Measurements from ENCODE around the gene HSF5. TPM values are rescaled to one million over a fixed set of nuclear protein-coding genes. Genes with fewer than 3 reads are reported as not detected.

Gene HSF5
- total and polyA plus RNA-seq, 2 of the 13 experiments (the other 11 are each of a cell fraction or from before 2014, with no cell fraction given), result not detected

- TF ChIP-seq, protein P1, sequence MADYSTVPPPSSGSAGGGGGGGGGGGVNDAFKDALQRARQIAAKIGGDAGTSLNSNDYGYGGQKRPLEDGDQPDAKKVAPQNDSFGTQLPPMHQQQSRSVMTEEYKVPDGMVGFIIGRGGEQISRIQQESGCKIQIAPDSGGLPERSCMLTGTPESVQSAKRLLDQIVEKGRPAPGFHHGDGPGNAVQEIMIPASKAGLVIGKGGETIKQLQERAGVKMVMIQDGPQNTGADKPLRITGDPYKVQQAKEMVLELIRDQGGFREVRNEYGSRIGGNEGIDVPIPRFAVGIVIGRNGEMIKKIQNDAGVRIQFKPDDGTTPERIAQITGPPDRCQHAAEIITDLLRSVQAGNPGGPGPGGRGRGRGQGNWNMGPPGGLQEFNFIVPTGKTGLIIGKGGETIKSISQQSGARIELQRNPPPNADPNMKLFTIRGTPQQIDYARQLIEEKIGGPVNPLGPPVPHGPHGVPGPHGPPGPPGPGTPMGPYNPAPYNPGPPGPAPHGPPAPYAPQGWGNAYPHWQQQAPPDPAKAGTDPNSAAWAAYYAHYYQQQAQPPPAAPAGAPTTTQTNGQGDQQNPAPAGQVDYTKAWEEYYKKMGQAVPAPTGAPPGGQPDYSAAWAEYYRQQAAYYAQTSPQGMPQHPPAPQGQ (CRISPR knock-in tag; IDR thresholded peaks at IDR 0.05; ENCODE audit: borderline replicate concordance), result peak; percentile 88; the same call in 1 of the 2 replicates
- TF ChIP-seq ZNF639 (CRISPR knock-in tag; conservative IDR thresholded peaks at IDR 0.05) (peak; percentile 67), ZBTB7A (CRISPR knock-in tag; IDR thresholded peaks at IDR 0.05) (peak; percentile 73; the same call in 1 of the 2 replicates), CREBL2 (CRISPR knock-in tag; IDR thresholded peaks at IDR 0.05; ENCODE audit: borderline replicate concordance) (no peak; the same call in 1 of the 2 replicates), TAF1 (CRISPR knock-in tag; IDR thresholded peaks at IDR 0.05) (peak; percentile 78), PPARG (CRISPR knock-in tag; conservative IDR thresholded peaks at IDR 0.05) (peak; percentile 98), DDIT3 (CRISPR knock-in tag; IDR thresholded peaks at IDR 0.05) (no peak), FOSL2 (CRISPR knock-in tag; IDR thresholded peaks at IDR 0.05) (peak; percentile 93), TEAD2 (CRISPR knock-in tag; IDR thresholded peaks at IDR 0.05) (peak; percentile 46; the same call in 1 of the 2 replicates), MAX (IDR thresholded peaks at IDR 0.05) (peak; percentile 73; the same call in 1 of the 2 replicates), RFXAP (CRISPR knock-in tag; IDR thresholded peaks at IDR 0.05; ENCODE audit: borderline replicate concordance) (peak; percentile 97), ZNF10 (CRISPR knock-in tag; IDR thresholded peaks at IDR 0.05; ENCODE audit: borderline replicate concordance, low read depth) (no peak), MATR3 (CRISPR knock-in tag; IDR thresholded peaks at IDR 0.05) (no peak), FOXC1 (CRISPR knock-in tag; IDR thresholded peaks at IDR 0.05; ENCODE audit: borderline replicate concordance) (peak; percentile 85; the same call in 1 of the 2 replicates), THRA (CRISPR knock-in tag; IDR thresholded peaks at IDR 0.05; ENCODE audit: borderline replicate concordance) (peak; percentile 95), ZNF260 (CRISPR knock-in tag; IDR thresholded peaks at IDR 0.05; ENCODE audit: borderline replicate concordance, low read depth) (no peak), SYNCRIP (IDR thresholded peaks at IDR 0.05; ENCODE audit: insufficient read depth, low read depth, low read length) (no peak)
- TF ChIP-seq, protein P2, sequence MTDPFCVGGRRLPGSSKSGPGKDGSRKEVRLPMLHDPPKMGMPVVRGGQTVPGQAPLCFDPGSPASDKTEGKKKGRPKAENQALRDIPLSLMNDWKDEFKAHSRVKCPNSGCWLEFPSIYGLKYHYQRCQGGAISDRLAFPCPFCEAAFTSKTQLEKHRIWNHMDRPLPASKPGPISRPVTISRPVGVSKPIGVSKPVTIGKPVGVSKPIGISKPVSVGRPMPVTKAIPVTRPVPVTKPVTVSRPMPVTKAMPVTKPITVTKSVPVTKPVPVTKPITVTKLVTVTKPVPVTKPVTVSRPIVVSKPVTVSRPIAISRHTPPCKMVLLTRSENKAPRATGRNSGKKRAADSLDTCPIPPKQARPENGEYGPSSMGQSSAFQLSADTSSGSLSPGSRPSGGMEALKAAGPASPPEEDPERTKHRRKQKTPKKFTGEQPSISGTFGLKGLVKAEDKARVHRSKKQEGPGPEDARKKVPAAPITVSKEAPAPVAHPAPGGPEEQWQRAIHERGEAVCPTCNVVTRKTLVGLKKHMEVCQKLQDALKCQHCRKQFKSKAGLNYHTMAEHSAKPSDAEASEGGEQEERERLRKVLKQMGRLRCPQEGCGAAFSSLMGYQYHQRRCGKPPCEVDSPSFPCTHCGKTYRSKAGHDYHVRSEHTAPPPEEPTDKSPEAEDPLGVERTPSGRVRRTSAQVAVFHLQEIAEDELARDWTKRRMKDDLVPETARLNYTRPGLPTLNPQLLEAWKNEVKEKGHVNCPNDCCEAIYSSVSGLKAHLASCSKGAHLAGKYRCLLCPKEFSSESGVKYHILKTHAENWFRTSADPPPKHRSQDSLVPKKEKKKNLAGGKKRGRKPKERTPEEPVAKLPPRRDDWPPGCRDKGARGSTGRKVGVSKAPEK (CRISPR knock-in tag; IDR thresholded peaks at IDR 0.05; ENCODE audit: borderline replicate concordance), result peak; percentile 46; the same call in 1 of the 2 replicates
Measured at GRCh38 chr17:58391302-58391984, 96.8 kb downstream of the HSF5 start (continued).

Data from HepG2 (cell line).